Keratinocyte (primary cell): ENCODE results near the gene ENTHD1. TPM values are rescaled to one million over a fixed set of nuclear protein-coding genes. Genes with fewer than 3 reads are reported as not detected.

Source experiments
- DNase-seq: peaks from one replicate; pipeline ENCODE4 v3.0.0-alpha.2; 2011; ENCODE audit warnings: low read depth, missing footprints, low spot score
- FAIRE-seq: peaks from 2 replicates; lab custom pipeline; 2011; peaks lifted over from hg19 to GRCh38; lab: Jason Lieb, UNC
- H2AFZ ChIP-seq: 2 replicates; pipeline ENCODE4 v1.6.0; 2012; ENCODE audit warnings: low read length, control low read depth, inconsistent platforms; ENCODE audit not compliant: control insufficient read depth
- H3K27ac ChIP-seq: 2 replicates; pipeline ENCODE4 v1.5.1; 2011; ENCODE audit warnings: low read length; ENCODE audit not compliant: control insufficient read depth, insufficient read depth
- H3K27me3 ChIP-seq: 3 replicates; pipeline ENCODE4 v1.6.0; 2011; ENCODE audit warnings: low read length; ENCODE audit not compliant: control insufficient read depth, insufficient read depth; ENCODE audit errors: extremely low read depth
- H3K36me3 ChIP-seq, 2 experiments: 2 replicates in 1 of 2; 3 replicates in 1 of 2; pipeline ENCODE4 v1.5.1; 2011; ENCODE audit warnings: low read length in 2 of 2, mild to moderate bottlenecking in 1 of 2; ENCODE audit not compliant: control insufficient read depth in 2 of 2, insufficient read depth in 2 of 2; ENCODE audit errors: extremely low read depth in 1 of 2
- H3K4me1 ChIP-seq: 3 replicates; pipeline ENCODE4 v1.5.1; 2011; ENCODE audit warnings: low read length; ENCODE audit not compliant: control insufficient read depth, insufficient read depth; ENCODE audit errors: extremely low read depth
- H3K4me2 ChIP-seq: 3 replicates; pipeline ENCODE4 v1.6.0; 2011; ENCODE audit warnings: low read depth, low read length; ENCODE audit not compliant: control insufficient read depth, insufficient read depth; ENCODE audit errors: extremely low read depth
- H3K4me3 ChIP-seq, 3 experiments: fragments of 200-600 bp in 1 of 3; sonication (generic) in 1 of 3; 2 replicates in 2 of 3; 3 replicates in 1 of 3; pipeline ENCODE4 v1.5.1; 2011 to 2016; ENCODE audit warnings: low read length in 3 of 3, mild to moderate bottlenecking in 3 of 3, control low read depth in 2 of 3, inconsistent platforms in 1 of 3, low read depth in 1 of 3, mixed read lengths in 1 of 3, mixed run types in 1 of 3, moderate library complexity in 1 of 3; ENCODE audit not compliant: control insufficient read depth in 2 of 3, insufficient read depth in 2 of 3; ENCODE audit errors: extremely low read depth in 1 of 3
- H3K79me2 ChIP-seq: 2 replicates; pipeline ENCODE4 v1.6.0; 2012; ENCODE audit warnings: low read length; ENCODE audit not compliant: control insufficient read depth, insufficient read depth
- H3K9ac ChIP-seq: 3 replicates; pipeline ENCODE4 v1.6.0; 2011; ENCODE audit warnings: low read length; ENCODE audit not compliant: control insufficient read depth, insufficient read depth; ENCODE audit errors: extremely low read depth
- H3K9me1 ChIP-seq: 3 replicates; pipeline ENCODE4 v1.6.0; 2011; ENCODE audit warnings: low read length; ENCODE audit not compliant: control insufficient read depth, insufficient read depth; ENCODE audit errors: extremely low read depth
- H3K9me3 ChIP-seq: 2 replicates; pipeline ENCODE4 v1.5.1; 2012; ENCODE audit warnings: low read depth, low read length; ENCODE audit not compliant: control insufficient read depth
- H4K20me1 ChIP-seq: 3 replicates; pipeline ENCODE4 v1.6.0; 2011; ENCODE audit warnings: low read length; ENCODE audit not compliant: control insufficient read depth, insufficient read depth; ENCODE audit errors: extremely low read depth
- EZH2 ChIP-seq: IDR thresholded peaks from one replicate; pipeline ENCODE4 v1.6.1; 2012; ENCODE audit warnings: inconsistent platforms, mild to moderate bottlenecking, low read length, moderate library complexity
- dilution Hi-C: fragments of 300-500 bp; cut with MboI; formaldehyde crosslinking; loops from one replicate; pipeline ENCODE4 v1.7.0; 2020; ENCODE audit warnings: low sequenced_read_pairs; ENCODE audit not compliant: extremely low pct_ligation_motif_present
- polyA plus RNA-seq, 5 experiments: library from polyadenylated mRNA; depleted of rRNA in 3 of 5; stranded (reverse) in 3 of 5; stranded (forward) in 1 of 5; unstranded in 1 of 5; fragments of >200 nt; gene quantifications; 1 replicate in 1 of 5; 2 replicates in 3 of 5; 3 replicates in 1 of 5; pipeline versions ENCODE4 v1.2.1 to v1.2.3, GENCODE V29; 2011 to 2012; ENCODE audit warnings: missing spikeins in 2 of 5, low read depth in 1 of 5, low replicate concordance in 1 of 5
- TF ChIP-seq, protein P1 (sequence below), 3 experiments: IDR thresholded peaks in 1 of 3; conservative IDR thresholded peaks in 1 of 3; optimal IDR thresholded peaks in 1 of 3; 2 replicates in 2 of 3; 3 replicates in 1 of 3; pipeline versions ENCODE3 to v1.5.1; 2011; ENCODE audit warnings: low read length in 3 of 3, mild to moderate bottlenecking in 3 of 3, moderate library complexity in 2 of 3, control low read depth in 1 of 3, inconsistent platforms in 1 of 3; ENCODE audit not compliant: insufficient read depth in 2 of 3; ENCODE audit errors: extremely low read depth in 1 of 3

The ENTHD1 gene
- polyA plus RNA-seq, 1 donor (not counting 4 experiments of a cell fraction or from before 2014, with no cell fraction given) = not detected

DNA sequence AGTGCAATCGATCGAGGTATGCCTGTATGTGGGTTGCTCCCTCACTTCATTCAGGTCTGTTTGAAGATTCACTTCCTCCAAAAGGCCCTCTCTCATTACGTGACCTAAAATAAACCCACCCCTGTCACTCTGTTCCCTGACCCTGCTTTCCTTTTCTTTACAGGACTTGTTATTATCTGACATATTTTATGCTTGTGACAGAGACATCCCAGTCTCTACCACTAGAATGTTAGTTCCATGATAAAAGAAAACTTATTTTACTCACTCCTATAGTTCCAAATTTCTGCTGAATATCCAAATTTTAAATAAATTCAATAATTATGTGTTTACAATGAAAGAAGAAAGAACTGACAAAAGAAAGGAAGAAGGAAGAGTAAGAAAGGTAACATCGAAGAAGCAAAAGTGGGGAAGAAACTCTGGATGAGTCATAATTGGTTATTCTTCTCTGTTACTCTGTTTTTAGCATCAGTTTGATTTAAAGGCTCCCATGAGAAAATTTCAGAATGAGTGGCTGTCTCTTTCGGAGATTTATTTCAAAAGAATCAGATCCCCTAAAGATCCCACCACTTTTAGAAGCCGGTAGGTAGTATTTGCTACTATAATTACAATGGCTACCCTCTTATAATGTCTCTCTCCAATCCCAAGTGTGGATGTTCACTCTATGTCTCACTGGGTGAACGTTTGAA lies 33.5 kb downstream of the ENTHD1 start:
- Histone ChIP-seq H3K9ac (no peak overlapping the region), H3K9me3 (no peaks in the 10 kb centered on the region), H3K4me2 (no peak overlapping the region), H2AFZ (no peak overlapping the region), H4K20me1 (no peaks in the 10 kb centered on the region), H3K9me1 (no peaks in the 10 kb centered on the region), H3K79me2 (no peaks in the 10 kb centered on the region), H3K4me1 (no peaks in the 10 kb centered on the region), H3K36me3 (no peaks in the 10 kb centered on the region), H3K27me3 (no peaks in the 10 kb centered on the region), H3K4me3 (no peak overlapping the region), H3K27ac (no peak overlapping the region)
- FAIRE-seq = no peak
- dilution Hi-C loops = no loop called here
- TF ChIP-seq, protein P1, sequence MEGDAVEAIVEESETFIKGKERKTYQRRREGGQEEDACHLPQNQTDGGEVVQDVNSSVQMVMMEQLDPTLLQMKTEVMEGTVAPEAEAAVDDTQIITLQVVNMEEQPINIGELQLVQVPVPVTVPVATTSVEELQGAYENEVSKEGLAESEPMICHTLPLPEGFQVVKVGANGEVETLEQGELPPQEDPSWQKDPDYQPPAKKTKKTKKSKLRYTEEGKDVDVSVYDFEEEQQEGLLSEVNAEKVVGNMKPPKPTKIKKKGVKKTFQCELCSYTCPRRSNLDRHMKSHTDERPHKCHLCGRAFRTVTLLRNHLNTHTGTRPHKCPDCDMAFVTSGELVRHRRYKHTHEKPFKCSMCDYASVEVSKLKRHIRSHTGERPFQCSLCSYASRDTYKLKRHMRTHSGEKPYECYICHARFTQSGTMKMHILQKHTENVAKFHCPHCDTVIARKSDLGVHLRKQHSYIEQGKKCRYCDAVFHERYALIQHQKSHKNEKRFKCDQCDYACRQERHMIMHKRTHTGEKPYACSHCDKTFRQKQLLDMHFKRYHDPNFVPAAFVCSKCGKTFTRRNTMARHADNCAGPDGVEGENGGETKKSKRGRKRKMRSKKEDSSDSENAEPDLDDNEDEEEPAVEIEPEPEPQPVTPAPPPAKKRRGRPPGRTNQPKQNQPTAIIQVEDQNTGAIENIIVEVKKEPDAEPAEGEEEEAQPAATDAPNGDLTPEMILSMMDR (optimal IDR thresholded peaks at IDR 0.05 in 1 of 3, IDR thresholded peaks at IDR 0.05 in 1 of 3, conservative IDR thresholded peaks at IDR 0.05 in 1 of 3; ENCODE audit: extremely low read depth in 1 of 3, insufficient read depth in 2 of 3, low read length in 3 of 3) = no peak
- no peak for TF ChIP-seq EZH2
- no peak for DNase-seq

DNA sequence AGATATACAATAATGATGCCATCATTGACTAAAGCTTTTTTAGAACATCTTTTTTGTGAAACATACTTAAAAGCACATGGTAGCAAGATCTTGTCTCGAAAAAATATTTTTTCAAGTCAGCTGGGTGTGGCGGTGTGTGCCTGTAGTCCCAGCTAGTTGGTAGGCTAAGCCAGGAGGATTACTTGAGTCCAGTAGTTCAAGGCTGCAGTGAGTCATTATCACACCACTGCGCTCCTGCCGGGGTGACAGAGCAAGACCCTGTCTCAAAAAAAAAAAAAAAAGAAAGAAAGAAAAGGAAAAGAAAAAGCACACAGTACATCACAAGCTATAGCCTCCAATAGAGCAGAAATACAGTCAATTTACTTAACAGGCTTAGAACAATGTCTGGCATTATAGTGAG lies 37.0 kb downstream of the ENTHD1 start:
- H3K4me2 ChIP-seq = no peak overlapping the region
- no peak overlapping the region for H2AFZ ChIP-seq
- H4K20me1 ChIP-seq = no peaks in the 10 kb centered on the region
- DNase-seq = no peak
- TF ChIP-seq EZH2 = no peak
- TF ChIP-seq, protein P1 (optimal IDR thresholded peaks at IDR 0.05 in 1 of 3, IDR thresholded peaks at IDR 0.05 in 1 of 3, conservative IDR thresholded peaks at IDR 0.05 in 1 of 3; ENCODE audit: extremely low read depth in 1 of 3, insufficient read depth in 2 of 3, low read length in 3 of 3) = no peak
- H3K27me3 ChIP-seq = no peaks in the 10 kb centered on the region
- H3K9me1 ChIP-seq = no peaks in the 10 kb centered on the region
- H3K9me3 ChIP-seq = no peaks in the 10 kb centered on the region
- no peaks in the 10 kb centered on the region for H3K36me3 ChIP-seq
- no peak overlapping the region for H3K9ac ChIP-seq
- dilution Hi-C loops = no loop called here
- no peaks in the 10 kb centered on the region for H3K4me1 ChIP-seq
- no peak for FAIRE-seq
- no peak overlapping the region for H3K4me3 ChIP-seq
- no peak overlapping the region for H3K27ac ChIP-seq
- no peaks in the 10 kb centered on the region for H3K79me2 ChIP-seq
